HS-5 (cell line): Measurements from ENCODE around the gene EXD3.

ENCODE experiments used
- DNase-seq: peaks from one replicate; pipeline ENCODE4 v3.0.0-alpha.2; 2012; ENCODE audit warnings: low read depth

The EXD3 gene

DNA sequence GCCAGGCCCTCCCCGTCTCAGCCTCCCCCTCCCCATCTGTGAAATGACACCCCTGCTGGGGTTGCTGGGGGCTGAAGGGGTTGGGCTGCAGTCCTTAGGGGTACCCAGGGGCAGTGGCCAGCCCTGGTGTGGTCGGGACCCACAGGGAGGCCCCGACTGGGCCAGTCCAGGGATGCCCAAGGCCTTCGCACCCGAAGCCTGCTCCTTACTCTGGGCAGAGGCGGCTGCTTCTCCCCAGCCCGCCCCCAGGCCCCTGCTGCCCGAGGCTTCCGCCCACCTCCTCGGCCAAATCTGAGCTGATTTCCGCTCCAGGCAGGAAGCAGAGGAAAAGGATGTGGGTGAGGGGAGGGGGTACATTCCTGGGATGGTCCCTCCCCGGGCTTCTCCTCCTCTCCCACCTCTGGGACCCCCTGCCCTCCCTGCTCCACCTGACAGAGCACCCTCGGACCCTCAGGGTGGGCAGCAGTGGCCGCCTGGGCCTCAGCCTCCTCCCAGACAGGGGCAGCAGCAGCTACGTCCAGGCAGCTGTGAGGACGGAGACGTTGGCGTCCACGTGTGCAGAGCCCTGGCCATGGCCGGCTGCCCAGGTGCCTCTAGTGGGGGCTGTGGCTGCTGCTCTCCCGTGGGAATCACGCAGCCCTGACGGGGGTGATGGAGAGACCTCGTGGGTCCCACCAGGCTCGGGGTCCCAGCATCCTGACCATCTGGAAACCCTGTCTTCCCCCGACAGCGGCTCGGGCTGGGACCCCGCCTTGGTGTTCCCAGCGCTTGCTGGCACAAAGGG, 116.7 kb downstream of the EXD3 start:
- no peak for DNase-seq

DNA sequence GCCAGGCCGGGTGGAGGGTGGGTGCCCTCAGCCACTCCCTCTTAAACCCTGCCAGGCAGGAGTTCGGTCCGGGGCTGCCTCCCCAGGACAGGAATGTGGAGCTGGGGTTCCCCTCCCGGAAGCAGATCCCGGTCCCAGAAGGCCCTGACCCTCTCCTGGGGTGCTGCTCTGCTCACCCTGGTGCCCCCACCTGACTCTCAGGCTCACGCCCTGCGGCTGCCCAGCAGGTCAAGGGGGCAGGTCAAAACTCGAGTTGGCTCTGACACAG, 117.2 kb downstream of the EXD3 start:
- no peak for DNase-seq

- no peak for DNase-seq
Measured at GRCh38 chr9:137305060-137305797, 117.7 kb downstream of the EXD3 start.

DNA sequence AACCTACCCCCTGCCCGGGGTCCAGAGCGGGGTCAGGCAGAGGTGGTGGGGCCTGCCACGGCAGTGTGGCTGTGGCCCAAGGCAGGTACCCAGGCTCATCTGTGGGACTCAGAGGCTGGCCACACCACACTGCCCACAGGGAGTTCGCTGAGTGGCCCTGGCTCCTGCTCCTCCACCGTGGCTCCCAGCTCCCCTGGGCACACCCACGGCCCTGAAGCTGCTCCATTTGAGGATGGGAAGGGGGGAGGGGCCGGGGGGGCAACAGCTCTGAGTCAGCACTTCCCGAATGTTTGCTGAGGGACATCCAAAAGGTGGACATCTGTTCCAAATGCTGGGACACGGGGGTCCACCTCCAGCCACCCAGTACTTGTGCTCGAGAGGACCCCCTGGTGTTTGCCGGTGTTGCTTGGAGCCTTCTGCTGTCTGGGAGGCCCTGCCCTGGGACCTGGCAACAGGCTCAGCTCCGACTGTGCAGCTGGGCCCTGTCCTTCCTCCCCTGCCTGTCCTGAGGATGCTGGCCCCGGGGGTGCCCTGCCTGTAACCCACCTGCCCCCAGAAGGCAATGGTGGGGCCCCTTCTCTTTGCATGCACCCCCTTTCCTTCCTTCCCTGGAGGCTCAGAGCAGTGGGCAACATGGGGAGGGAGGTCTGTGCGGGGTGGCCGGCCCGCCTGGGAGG, 118.4 kb downstream of the EXD3 start:
- no peak for DNase-seq

DNA sequence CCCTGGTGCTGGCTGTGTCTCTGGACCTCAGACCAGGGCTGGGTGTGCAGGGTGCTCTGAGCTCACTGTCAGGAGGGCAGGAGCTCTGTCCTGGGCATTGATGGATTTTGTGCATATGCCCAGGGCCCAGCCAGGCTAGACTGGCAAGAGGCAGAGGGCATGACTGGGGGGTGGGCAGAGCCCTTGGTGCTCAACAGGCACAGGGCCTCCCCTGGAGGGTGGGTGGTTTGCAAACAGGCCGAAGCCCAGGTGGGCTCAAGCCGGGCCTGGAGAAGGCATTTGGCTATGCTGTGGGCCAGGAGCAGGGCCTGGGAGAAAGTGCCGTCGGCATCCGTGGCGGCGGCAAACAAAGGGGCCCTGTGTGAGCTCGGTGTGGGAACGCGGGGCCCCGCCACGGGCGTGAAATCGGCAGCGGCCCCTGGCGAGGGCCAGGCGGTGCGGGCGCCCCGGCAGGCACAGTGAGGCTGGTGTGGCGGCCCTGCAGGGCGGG, 119.0 kb downstream of the EXD3 start:
- DNase-seq = no peak

- DNase-seq = no peak
Measured at GRCh38 chr9:137303151-137303892, 119.6 kb downstream of the EXD3 start.

DNA sequence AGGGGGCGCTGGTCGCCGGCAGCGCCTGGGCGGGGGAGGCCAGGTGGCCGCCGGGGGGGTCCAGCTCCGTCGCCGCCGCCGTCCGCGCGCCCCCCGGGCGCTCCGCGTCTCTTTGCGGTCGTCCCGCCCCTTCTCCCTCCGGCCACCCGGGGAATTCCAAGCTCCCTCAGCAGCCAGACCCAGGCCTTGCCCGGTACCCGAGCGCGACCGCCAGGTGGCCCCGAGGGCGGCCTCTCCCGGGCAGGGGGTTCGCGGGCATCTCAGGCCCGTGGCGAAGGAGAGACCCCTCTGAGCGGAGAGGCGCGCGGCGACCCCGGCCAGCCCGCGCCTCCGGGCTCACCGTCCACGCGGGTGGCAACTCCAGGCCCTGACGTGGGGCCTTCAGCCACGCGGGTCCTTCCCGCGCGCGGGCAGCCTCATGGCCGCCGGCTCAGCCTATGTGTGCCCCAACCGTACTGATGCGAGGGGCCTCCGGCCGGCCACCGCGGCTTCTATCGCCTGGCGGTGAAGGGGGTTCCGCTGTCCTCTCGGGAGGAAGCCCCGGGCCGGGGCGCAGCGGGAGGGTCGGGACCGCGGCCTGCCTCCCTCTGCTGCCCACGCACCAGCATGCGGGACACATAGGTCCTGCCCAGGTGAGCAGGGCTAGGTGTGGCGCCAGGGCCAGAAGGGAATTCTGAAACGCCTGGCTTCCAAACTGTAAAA, 120.4 kb downstream of the EXD3 start:
- no peak for DNase-seq

- DNase-seq = no peak
Measured at GRCh38 chr9:137302118-137302448, 120.9 kb downstream of the EXD3 start, which contains the start of gene NRARP. Gene NRARP, minus strand, starts transcription at chr9:137302271. Its CDS starts 343 bp downstream, at chr9:137301928.

- no peak for DNase-seq
Measured at GRCh38 chr9:137301081-137301947, 121.6 kb downstream of the EXD3 start.

DNA sequence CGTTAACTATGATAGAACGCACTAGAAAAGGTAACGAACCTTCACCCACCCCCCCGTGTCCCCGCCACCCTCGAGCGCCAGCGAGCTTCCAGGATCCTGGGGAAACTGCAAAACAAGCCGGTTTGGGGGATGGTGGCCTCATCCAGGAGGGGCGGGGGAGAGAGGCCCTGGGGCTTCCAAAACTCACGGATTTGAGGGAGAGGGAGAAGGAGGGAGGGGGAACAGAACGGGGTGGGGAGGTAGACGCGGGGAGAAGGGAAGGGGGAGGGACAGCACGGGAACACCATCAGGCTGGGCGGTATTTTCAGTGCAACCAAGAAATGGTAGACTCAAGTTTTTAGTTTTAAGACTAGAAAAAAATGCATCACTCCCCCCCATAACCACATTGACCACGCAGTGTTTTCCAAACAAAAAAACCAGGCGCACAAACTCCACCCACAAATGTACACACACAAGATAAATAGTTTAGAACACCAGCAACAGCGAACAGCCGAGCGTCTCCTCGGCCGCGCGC, 122.3 kb downstream of the EXD3 start:
- no peak for DNase-seq

DNA sequence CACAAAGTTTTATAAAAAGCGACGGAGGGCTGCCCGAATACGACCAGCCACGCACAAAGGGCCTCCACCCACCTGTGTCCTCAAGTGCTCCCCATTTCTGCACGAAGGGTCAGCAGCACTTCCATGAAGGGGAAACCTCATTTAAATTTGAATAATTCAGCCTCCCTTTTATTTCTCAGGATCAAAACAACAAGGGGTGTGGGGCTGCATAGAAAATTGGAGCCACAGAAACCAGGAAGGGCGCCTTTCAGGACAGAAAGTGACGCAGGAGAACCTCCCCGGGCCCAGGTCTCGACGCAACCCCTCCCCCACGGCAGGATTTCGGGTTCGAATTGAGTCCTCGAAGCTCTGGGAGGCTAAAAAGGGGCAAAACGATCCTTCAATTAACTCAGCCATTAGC, 123.0 kb downstream of the EXD3 start:
- no peak for DNase-seq

- no peak for DNase-seq
Measured at GRCh38 chr9:137299203-137299565, 123.8 kb downstream of the EXD3 start.

DNA sequence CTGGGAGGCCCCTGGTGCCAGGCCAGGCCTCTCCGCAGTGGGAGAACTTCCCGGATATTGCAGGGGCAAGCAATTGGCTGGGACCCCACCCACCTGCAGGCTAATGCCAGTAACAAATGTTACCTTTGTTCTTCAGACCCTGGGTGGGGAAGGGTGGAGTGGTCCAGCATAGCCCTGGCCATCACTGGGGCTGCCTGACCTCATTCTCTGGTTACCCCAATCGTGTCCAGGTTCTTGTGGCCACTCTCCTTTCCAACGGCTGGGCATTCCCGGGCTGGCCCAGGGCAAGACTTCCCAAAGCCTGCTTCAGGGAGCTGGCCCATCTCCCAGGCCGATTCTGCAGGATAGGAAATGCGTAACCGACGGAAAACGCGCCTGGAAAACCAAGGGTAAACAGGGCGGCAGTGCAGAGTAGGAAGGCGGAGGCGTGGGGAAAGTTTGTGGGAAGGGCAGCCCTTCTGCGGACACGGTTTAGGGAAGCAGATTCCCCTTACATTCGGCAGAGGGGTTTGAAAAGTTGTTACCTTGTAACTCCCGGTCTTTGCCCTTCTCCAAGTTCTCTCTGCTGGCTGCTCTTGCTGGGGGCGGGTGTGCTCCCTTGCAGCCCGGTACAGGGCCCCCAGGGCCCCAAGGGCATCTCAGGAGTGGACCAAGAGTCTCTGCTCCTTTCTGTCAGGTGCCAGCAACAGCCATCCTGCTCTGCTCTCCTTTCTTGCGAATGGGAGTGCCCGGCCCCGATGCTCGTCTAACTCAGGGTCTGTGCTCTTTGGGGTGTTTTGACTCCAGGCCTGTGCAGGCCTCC, 124.4 kb downstream of the EXD3 start:
- no peak for DNase-seq

- DNase-seq = no peak
Measured at GRCh38 chr9:137297966-137298365, 125.0 kb downstream of the EXD3 start.

DNA sequence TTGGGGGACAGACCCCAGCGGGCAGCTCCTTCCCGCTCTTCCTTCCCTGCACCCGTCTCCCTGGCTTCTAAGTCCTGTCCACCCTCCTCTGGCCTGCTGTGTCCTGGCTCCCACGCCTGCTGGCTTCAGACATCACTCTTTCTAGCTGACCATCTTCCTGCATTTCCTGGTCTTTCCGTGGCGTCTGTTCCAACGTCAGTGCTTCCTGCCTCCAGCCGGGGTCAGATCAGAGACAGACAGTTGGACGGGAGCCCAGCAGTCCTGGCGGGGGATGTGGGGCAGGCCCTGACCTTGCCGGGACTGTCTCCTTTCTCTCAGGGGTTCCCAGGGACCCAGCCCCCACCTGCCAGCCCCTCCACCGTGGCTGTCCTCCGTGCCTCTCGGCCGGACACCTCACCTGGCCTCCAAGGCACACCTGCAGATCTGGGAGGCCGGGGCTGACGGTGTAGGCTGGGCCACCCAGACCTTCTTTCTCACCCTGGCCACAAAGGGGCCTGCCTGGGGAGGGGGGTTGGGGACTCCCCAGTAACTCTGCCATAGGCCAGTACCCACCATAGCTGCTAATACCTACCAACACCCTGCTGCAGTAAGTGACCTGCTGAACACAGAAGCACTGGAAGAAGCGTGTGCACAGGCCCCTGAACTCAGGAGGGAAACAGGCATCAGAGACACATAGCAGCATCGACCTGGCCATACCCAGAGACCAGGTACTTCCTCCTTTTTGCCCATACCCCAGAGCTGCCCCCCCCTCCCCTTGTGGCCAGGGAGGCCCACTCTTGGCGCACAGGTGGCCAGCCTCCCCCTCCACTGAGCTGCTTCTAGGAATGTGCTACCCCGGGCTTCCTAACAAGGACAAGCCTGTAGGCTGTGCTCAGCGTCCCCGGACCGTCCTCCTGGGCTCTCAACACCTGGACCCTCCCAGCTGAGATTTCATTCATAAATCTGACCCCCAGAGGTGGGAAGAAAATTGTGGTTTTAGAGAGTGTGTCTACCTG, 126.0 kb downstream of the EXD3 start:
- no peak for DNase-seq

DNA sequence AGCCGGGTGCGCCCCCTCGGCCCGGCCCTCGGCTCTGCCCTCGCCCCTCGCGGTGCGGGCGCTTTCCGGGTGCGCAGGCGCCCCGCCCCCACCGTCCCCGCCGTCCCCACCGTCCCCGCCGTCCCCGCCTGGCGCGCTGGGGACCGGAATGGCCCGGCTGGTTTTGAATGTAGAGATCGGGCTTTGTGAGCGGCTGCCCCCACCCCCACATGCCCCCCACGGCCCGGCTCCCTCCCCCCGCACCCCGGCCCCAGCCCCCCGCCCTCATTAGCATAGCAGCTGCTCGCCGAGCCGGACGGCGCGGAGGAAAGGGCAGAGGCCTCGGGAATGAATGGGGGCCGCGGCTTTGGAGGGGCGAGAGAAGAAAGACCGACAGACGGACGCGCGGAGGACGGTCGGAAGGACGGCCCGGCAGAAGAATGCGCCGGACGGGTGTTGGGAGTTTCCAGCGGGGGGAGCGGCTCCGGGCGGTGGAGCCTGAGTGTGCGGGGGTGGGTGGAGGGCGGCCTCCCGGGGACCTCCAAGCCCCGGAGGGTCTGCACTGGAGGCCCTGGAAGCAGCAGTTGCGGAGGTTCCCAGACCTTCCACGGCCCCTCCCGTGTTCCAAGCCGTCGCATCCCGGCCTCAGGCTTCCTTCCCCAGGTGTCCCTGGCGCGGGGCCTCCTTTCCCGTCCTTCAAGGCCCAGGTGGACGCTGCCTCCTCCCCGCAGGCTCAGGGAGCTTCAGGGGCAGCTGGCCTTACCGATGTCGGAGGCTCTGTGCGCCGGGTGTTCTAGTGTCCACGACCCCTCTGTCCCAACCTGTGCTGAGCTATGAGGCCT, 126.9 kb downstream of the EXD3 start:
- DNase-seq = no peak

- no peak for DNase-seq
Measured at GRCh38 chr9:137295238-137295811, 127.6 kb downstream of the EXD3 start.
